ENCODE measurements around the gene PHGDH.

The PHGDH gene

GRCh38 chr1:119744598-119744942 lies 32.8 kb downstream of the PHGDH start:
- Histone ChIP-seq H3K9ac (ENCODE audit: low read depth, low read length) (no peak overlapping the region), H3K9me3 (replicated peaks; ENCODE audit: low read length) (no peaks in the 10 kb centered on the region), H3K4me2 (ENCODE audit: low read length) (no peak overlapping the region), H3K4me1 (ENCODE audit: control insufficient read depth, insufficient read depth, low read length) (peaks cover 6% of the 10 kb centered on the region), H3K4me3 (ENCODE audit: low read length) (no peak overlapping the region), H3K27me3 (ENCODE audit: control insufficient read depth, insufficient read depth, low read length) (peaks cover 2% of the 10 kb centered on the region), H3K36me3 (ENCODE audit: insufficient read depth, low read length) (no peaks in the 10 kb centered on the region)

- Histone ChIP-seq H3K9ac (ENCODE audit: low read depth, low read length) (no peak overlapping the region), H3K4me1 (ENCODE audit: control insufficient read depth, insufficient read depth, low read length) (peaks cover 6% of the 10 kb centered on the region), H3K36me3 (ENCODE audit: insufficient read depth, low read length) (no peaks in the 10 kb centered on the region), H3K4me2 (ENCODE audit: low read length) (no peak overlapping the region), H3K4me3 (ENCODE audit: low read length) (no peak overlapping the region), H3K27me3 (ENCODE audit: control insufficient read depth, insufficient read depth, low read length) (peaks cover 7% of the 10 kb centered on the region), H3K9me3 (replicated peaks; ENCODE audit: low read length) (no peaks in the 10 kb centered on the region)
Observed at GRCh38 chr1:119745034-119745433, 33.3 kb downstream of the PHGDH start.

GRCh38 chr1:119747451-119747850 lies 35.7 kb downstream of the PHGDH start:
- Histone ChIP-seq H3K36me3 (ENCODE audit: insufficient read depth, low read length) (no peaks in the 10 kb centered on the region), H3K4me1 (ENCODE audit: control insufficient read depth, insufficient read depth, low read length) (peaks cover 2% of the 10 kb centered on the region)

GRCh38 chr1:119748040-119748439 lies 36.3 kb downstream of the PHGDH start:
- Histone ChIP-seq H3K4me3 (ENCODE audit: low read length) (no peak overlapping the region), H3K4me1 (ENCODE audit: control insufficient read depth, insufficient read depth, low read length) (no peaks in the 10 kb centered on the region), H3K9me3 (replicated peaks; ENCODE audit: low read length) (no peaks in the 10 kb centered on the region), H3K9ac (ENCODE audit: low read depth, low read length) (no peak overlapping the region), H3K27me3 (ENCODE audit: control insufficient read depth, insufficient read depth, low read length) (peaks cover 22% of the 10 kb centered on the region), H3K36me3 (ENCODE audit: insufficient read depth, low read length) (no peaks in the 10 kb centered on the region), H3K4me2 (ENCODE audit: low read length) (no peak overlapping the region)

More at GRCh38 chr1:119747451-119747850, 35.7 kb downstream of the PHGDH start:
- H3K9me3 ChIP-seq (replicated peaks; ENCODE audit: low read length): no peaks in the 10 kb centered on the region
- H3K27me3 ChIP-seq (ENCODE audit: control insufficient read depth, insufficient read depth, low read length): peaks cover 22% of the 10 kb centered on the region
- no peak overlapping the region for H3K9ac ChIP-seq (ENCODE audit: low read depth, low read length)
- H3K4me2 ChIP-seq (ENCODE audit: low read length): no peak overlapping the region
- H3K4me3 ChIP-seq (ENCODE audit: low read length): no peak overlapping the region

DNA sequence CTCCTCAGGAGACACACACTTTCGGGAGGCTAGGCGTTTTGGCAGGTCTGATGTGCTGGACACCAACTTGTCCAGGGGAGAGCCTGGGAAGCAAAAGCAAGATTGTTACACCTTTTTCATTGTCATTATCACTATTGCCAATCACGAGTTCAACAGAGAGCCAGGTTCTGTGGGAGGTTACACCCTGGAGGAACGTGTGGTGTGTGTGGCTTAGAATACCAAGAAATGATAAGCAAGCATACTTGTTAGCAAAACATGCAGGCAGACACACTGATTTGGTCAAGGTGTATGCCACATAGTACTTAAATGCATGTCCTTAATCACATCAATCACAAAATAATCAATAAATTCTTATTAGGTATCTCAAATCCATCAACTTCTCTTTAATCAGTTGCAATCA lies 40.9 kb downstream of the PHGDH start:
- H3K27me3 ChIP-seq (ENCODE audit: control insufficient read depth, insufficient read depth, low read length): peaks cover 30% of the 10 kb centered on the region
- H3K36me3 ChIP-seq (ENCODE audit: insufficient read depth, low read length): no peaks in the 10 kb centered on the region
- H3K4me3 ChIP-seq (ENCODE audit: low read length): no peak overlapping the region
- H3K9ac ChIP-seq (ENCODE audit: low read depth, low read length): no peak overlapping the region
- no peaks in the 10 kb centered on the region for H3K9me3 ChIP-seq (replicated peaks; ENCODE audit: low read length)
- H3K4me1 ChIP-seq (ENCODE audit: control insufficient read depth, insufficient read depth, low read length): no peaks in the 10 kb centered on the region
- no peak overlapping the region for H3K4me2 ChIP-seq (ENCODE audit: low read length)

- Histone ChIP-seq H3K27me3 (ENCODE audit: control insufficient read depth, insufficient read depth, low read length) (peaks cover 14% of the 10 kb centered on the region), H3K4me2 (ENCODE audit: low read length) (no peak overlapping the region), H3K4me3 (ENCODE audit: low read length) (no peak overlapping the region)
Observed at GRCh38 chr1:119758584-119758983, 46.9 kb downstream of the PHGDH start.

DNA sequence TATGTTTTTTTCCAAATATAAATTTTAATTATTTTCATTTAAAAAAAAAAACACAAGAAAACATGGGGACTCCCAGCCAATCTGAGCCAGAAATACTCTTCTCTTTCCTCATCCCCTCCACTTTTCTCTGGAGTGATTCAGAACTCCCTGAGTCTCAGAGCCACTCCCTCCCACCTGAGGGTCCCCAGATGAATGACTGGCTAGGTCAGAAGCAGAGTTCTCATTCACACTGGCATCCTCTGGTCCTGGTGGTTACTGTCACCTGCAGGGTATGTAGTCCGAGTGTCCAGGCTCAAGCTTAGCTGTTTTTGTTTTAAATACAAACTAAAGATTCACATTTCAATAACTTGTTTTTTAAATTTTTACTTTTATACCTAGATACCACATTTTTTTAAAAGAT lies 50.7 kb downstream of the PHGDH start:
- Histone ChIP-seq H3K27me3 (ENCODE audit: control insufficient read depth, insufficient read depth, low read length) (peaks cover 29% of the 10 kb centered on the region), H3K9ac (ENCODE audit: low read depth, low read length) (no peak overlapping the region), H3K4me2 (ENCODE audit: low read length) (no peak overlapping the region), H3K4me1 (ENCODE audit: control insufficient read depth, insufficient read depth, low read length) (no peaks in the 10 kb centered on the region), H3K9me3 (replicated peaks; ENCODE audit: low read length) (no peaks in the 10 kb centered on the region), H3K36me3 (ENCODE audit: insufficient read depth, low read length) (no peaks in the 10 kb centered on the region), H3K4me3 (ENCODE audit: low read length) (no peak overlapping the region)

More at GRCh38 chr1:119758584-119758983, 46.9 kb downstream of the PHGDH start:
- Histone ChIP-seq H3K9me3 (replicated peaks; ENCODE audit: low read length) (no peaks in the 10 kb centered on the region), H3K9ac (ENCODE audit: low read depth, low read length) (no peak overlapping the region), H3K4me1 (ENCODE audit: control insufficient read depth, insufficient read depth, low read length) (no peaks in the 10 kb centered on the region), H3K36me3 (ENCODE audit: insufficient read depth, low read length) (no peaks in the 10 kb centered on the region)

- Histone ChIP-seq H3K27me3 (ENCODE audit: control insufficient read depth, insufficient read depth, low read length) (peaks cover 29% of the 10 kb centered on the region), H3K4me1 (ENCODE audit: control insufficient read depth, insufficient read depth, low read length) (no peaks in the 10 kb centered on the region)
Observed at GRCh38 chr1:119762953-119763352, 51.2 kb downstream of the PHGDH start.

DNA sequence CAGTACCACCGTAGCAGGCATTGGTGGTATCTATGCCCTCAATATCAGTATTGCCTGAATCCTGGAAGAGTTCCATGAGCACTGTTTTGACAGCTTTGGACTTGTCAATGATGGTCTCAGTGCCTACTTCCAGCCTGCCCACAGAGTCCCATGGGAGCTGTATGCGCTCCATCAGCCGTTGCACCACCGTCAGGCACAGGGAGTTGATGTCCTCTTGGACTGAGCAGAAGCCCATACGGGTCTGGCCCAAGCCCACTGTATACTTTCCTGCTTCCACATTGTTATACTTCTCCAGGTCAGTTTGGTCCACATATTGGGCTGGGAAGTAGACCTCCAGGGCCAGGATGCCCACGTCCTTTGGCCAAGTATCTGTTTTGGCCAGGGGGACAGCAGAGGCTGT lies 52.5 kb downstream of the PHGDH start:
- no peaks in the 10 kb centered on the region for H3K4me1 ChIP-seq (ENCODE audit: control insufficient read depth, insufficient read depth, low read length)
- no peak overlapping the region for H3K9ac ChIP-seq (ENCODE audit: low read depth, low read length)
- no peak overlapping the region for H3K4me2 ChIP-seq (ENCODE audit: low read length)
- no peak overlapping the region for H3K4me3 ChIP-seq (ENCODE audit: low read length)
- peaks cover 36% of the 10 kb centered on the region for H3K27me3 ChIP-seq (ENCODE audit: control insufficient read depth, insufficient read depth, low read length)
- no peaks in the 10 kb centered on the region for H3K36me3 ChIP-seq (ENCODE audit: insufficient read depth, low read length)
- no peaks in the 10 kb centered on the region for H3K9me3 ChIP-seq (replicated peaks; ENCODE audit: low read length)

More at GRCh38 chr1:119762953-119763352, 51.2 kb downstream of the PHGDH start:
- Histone ChIP-seq H3K4me3 (ENCODE audit: low read length) (no peak overlapping the region), H3K4me2 (ENCODE audit: low read length) (no peak overlapping the region), H3K36me3 (ENCODE audit: insufficient read depth, low read length) (no peaks in the 10 kb centered on the region), H3K9ac (ENCODE audit: low read depth, low read length) (no peak overlapping the region), H3K9me3 (replicated peaks; ENCODE audit: low read length) (no peaks in the 10 kb centered on the region)

GRCh38 chr1:119766374-119766794 lies 54.6 kb downstream of the PHGDH start:
- Histone ChIP-seq H3K4me3 (ENCODE audit: low read length) (no peak overlapping the region), H3K36me3 (ENCODE audit: insufficient read depth, low read length) (no peaks in the 10 kb centered on the region), H3K27me3 (ENCODE audit: control insufficient read depth, insufficient read depth, low read length) (peaks cover 54% of the 10 kb centered on the region), H3K9ac (ENCODE audit: low read depth, low read length) (no peak overlapping the region), H3K4me2 (ENCODE audit: low read length) (no peak overlapping the region), H3K9me3 (replicated peaks; ENCODE audit: low read length) (no peaks in the 10 kb centered on the region), H3K4me1 (ENCODE audit: control insufficient read depth, insufficient read depth, low read length) (no peaks in the 10 kb centered on the region)

GRCh38 chr1:119767486-119767885 lies 55.8 kb downstream of the PHGDH start:
- no peaks in the 10 kb centered on the region for H3K36me3 ChIP-seq (ENCODE audit: insufficient read depth, low read length)

GRCh38 chr1:119768778-119769177 lies 57.0 kb downstream of the PHGDH start, which contains the start of gene HMGCS2:
Gene HMGCS2, minus strand, starts transcription at chr1:119768905. Its CDS starts 61 bp downstream, at chr1:119768844.
- peaks cover 75% of the 10 kb centered on the region for H3K27me3 ChIP-seq (ENCODE audit: control insufficient read depth, insufficient read depth, low read length)
- H3K4me1 ChIP-seq (ENCODE audit: control insufficient read depth, insufficient read depth, low read length): no peaks in the 10 kb centered on the region

More at GRCh38 chr1:119767486-119767885, 55.8 kb downstream of the PHGDH start:
- no peaks in the 10 kb centered on the region for H3K9me3 ChIP-seq (replicated peaks; ENCODE audit: low read length)
- no peak overlapping the region for H3K4me3 ChIP-seq (ENCODE audit: low read length)
- H3K27me3 ChIP-seq (ENCODE audit: control insufficient read depth, insufficient read depth, low read length): peaks cover 65% of the 10 kb centered on the region
- H3K4me2 ChIP-seq (ENCODE audit: low read length): no peak overlapping the region
- no peak overlapping the region for H3K9ac ChIP-seq (ENCODE audit: low read depth, low read length)
- no peaks in the 10 kb centered on the region for H3K4me1 ChIP-seq (ENCODE audit: control insufficient read depth, insufficient read depth, low read length)

More at GRCh38 chr1:119768778-119769177, 57.0 kb downstream of the PHGDH start, which contains the start of gene HMGCS2:
- Histone ChIP-seq H3K36me3 (ENCODE audit: insufficient read depth, low read length) (no peaks in the 10 kb centered on the region), H3K9me3 (replicated peaks; ENCODE audit: low read length) (no peaks in the 10 kb centered on the region), H3K4me3 (ENCODE audit: low read length) (no peak within 1 kb of the TSS), H3K9ac (ENCODE audit: low read depth, low read length) (no peak within 1 kb of the TSS), H3K4me2 (ENCODE audit: low read length) (no peak within 1 kb of the TSS)
